H1 (cell line): Measurements from ENCODE around the gene GAR1. TPM values are rescaled to one million over a fixed set of nuclear protein-coding genes. Genes with fewer than 3 reads are reported as not detected.

Experiments
- CTCF ChIA-PET: fragments of 300-600 bp; sonication (Branson Sonifier 250); formaldehyde crosslinking; loops from one replicate; lab custom pipeline; 2021; ENCODE audit not compliant: partially characterized antibody; lab: Charles Lee
- POLR2A ChIA-PET: fragments of 300-600 bp; sonication (Branson Sonifier 250); formaldehyde crosslinking; loops from one replicate; lab custom pipeline; 2021; ENCODE audit warnings: inconsistent platforms; ENCODE audit not compliant: partially characterized antibody; lab: Charles Lee
- DNase-seq, 2 experiments: peaks; one replicate each; pipeline versions ENCODE4 v3.0.0 to v3.0.0-alpha.2; 2010 to 2022; ENCODE audit warnings: low spot score in 2 of 2, low read depth in 1 of 2, mixed read lengths in 1 of 2
- FAIRE-seq: peaks from 2 replicates; lab custom pipeline; 2011; peaks lifted over from hg19 to GRCh38; lab: Jason Lieb, UNC
- H2AFZ ChIP-seq: 2 replicates; pipeline ENCODE4 v1.8.1; 2012; ENCODE audit warnings: low read length, inconsistent platforms
- H2AK5ac ChIP-seq: 2 replicates; pipeline ENCODE4 v1.6.1; 2013; ENCODE audit warnings: low read depth, low read length
- H2BK120ac ChIP-seq: replicated peaks from 2 replicates; pipeline ENCODE3; 2013; ENCODE audit warnings: low read depth, low read length, inconsistent platforms
- H2BK12ac ChIP-seq: 2 replicates; pipeline ENCODE4 v1.6.1; 2013; ENCODE audit warnings: low read depth, low read length
- H2BK15ac ChIP-seq: 2 replicates; pipeline ENCODE4 v1.6.1; 2013; ENCODE audit warnings: low read length
- H2BK20ac ChIP-seq: 2 replicates; pipeline ENCODE4 v1.6.1; 2013; ENCODE audit warnings: low read length
- H2BK5ac ChIP-seq: 2 replicates; pipeline ENCODE4 v1.6.1; 2013; ENCODE audit warnings: low read depth, low read length
- H3K14ac ChIP-seq: 2 replicates; pipeline ENCODE4 v1.6.1; 2013; ENCODE audit warnings: inconsistent platforms; ENCODE audit not compliant: insufficient read length
- H3K18ac ChIP-seq: 2 replicates; pipeline ENCODE4 v1.6.1; 2013; ENCODE audit warnings: low read length; ENCODE audit errors: extremely low read depth
- H3K23ac ChIP-seq: 2 replicates; pipeline ENCODE4 v1.6.1; 2013; ENCODE audit warnings: inconsistent platforms; ENCODE audit not compliant: insufficient read length
- H3K23me2 ChIP-seq: 2 replicates; pipeline ENCODE4 v1.6.1; 2013; ENCODE audit warnings: low read depth, low read length
- H3K27ac ChIP-seq: 2 replicates; pipeline ENCODE4 v1.6.1; 2011; ENCODE audit warnings: low read depth, low read length, inconsistent platforms
- H3K27me3 ChIP-seq, 4 experiments: replicated peaks in 1 of 4; 1 replicate in 1 of 4; 2 replicates in 3 of 4; pipeline versions ENCODE4 v1.6.1 to v1.8.1; 2011 to 2013; ENCODE audit warnings: low read length in 3 of 4, mild to moderate bottlenecking in 3 of 4, inconsistent platforms in 2 of 4, mixed read lengths in 2 of 4, moderate library complexity in 1 of 4; ENCODE audit not compliant: control insufficient read depth in 3 of 4, insufficient read depth in 3 of 4; ENCODE audit errors: extremely low read depth in 1 of 4
- H3K36me3 ChIP-seq, 4 experiments: 2 replicates each; pipeline versions ENCODE4 v1.6.1 to v1.8.1; 2011 to 2013; ENCODE audit warnings: mild to moderate bottlenecking in 4 of 4, low read length in 3 of 4, moderate library complexity in 2 of 4, control low read depth in 1 of 4, inconsistent platforms in 1 of 4; ENCODE audit not compliant: insufficient read depth in 4 of 4, control insufficient read depth in 2 of 4
- H3K4ac ChIP-seq: replicated peaks from 2 replicates; pipeline ENCODE3; 2013; ENCODE audit warnings: low read length, low read depth, mixed read lengths, inconsistent platforms; ENCODE audit not compliant: insufficient read length
- H3K4me1 ChIP-seq, 4 experiments: replicated peaks in 1 of 4; 1 replicate in 1 of 4; 2 replicates in 3 of 4; pipeline versions ENCODE4 v1.6.1 to v1.8.1; 2011 to 2013; ENCODE audit warnings: low read length in 3 of 4, inconsistent platforms in 2 of 4, mixed read lengths in 1 of 4; ENCODE audit not compliant: insufficient read depth in 4 of 4, control insufficient read depth in 3 of 4
- H3K4me2 ChIP-seq, 2 experiments: 2 replicates each; pipeline versions ENCODE4 v1.6.1 to v1.8.1; 2011 to 2013; ENCODE audit warnings: low read depth in 2 of 2, low read length in 2 of 2, control low read depth in 1 of 2, inconsistent platforms in 1 of 2, mild to moderate bottlenecking in 1 of 2; ENCODE audit not compliant: insufficient read depth in 1 of 2
- H3K4me3 ChIP-seq, 4 experiments: fragments of 200-600, 300-600 bp in 1 of 4; sonication (generic), shearing (Covaris generic), sonication (Bioruptor Twin) in 1 of 4; 2 replicates each; pipeline versions ENCODE4 v1.5.1 to v1.8.1; 2011 to 2016; ENCODE audit warnings: low read length in 4 of 4, low read depth in 3 of 4, control low read depth in 2 of 4, inconsistent platforms in 2 of 4, mild to moderate bottlenecking in 2 of 4, mixed read lengths in 1 of 4, moderate library complexity in 1 of 4; ENCODE audit not compliant: insufficient read depth in 2 of 4; ENCODE audit errors: extremely low read depth in 1 of 4
- H3K56ac ChIP-seq: replicated peaks from 2 replicates; pipeline ENCODE3; 2013; ENCODE audit warnings: low read depth, mild to moderate bottlenecking, mixed read lengths, low read length, inconsistent platforms; ENCODE audit not compliant: insufficient read length
- H3K79me1 ChIP-seq: 2 replicates; pipeline ENCODE4 v1.6.1; 2013; ENCODE audit warnings: low read depth, low read length, control low read depth
- H3K79me2 ChIP-seq, 2 experiments: 2 replicates each; pipeline versions ENCODE4 v1.6.1 to v1.8.1; 2012 to 2013; ENCODE audit warnings: low read length in 2 of 2, mild to moderate bottlenecking in 2 of 2, inconsistent platforms in 1 of 2; ENCODE audit not compliant: insufficient read depth in 2 of 2, control insufficient read depth in 1 of 2
- H3K9ac ChIP-seq, 4 experiments: replicated peaks in 1 of 4; 1 replicate in 1 of 4; 2 replicates in 3 of 4; pipeline versions ENCODE4 v1.6.1 to v1.8.1; 2011 to 2013; ENCODE audit warnings: low read depth in 3 of 4, low read length in 3 of 4, control low read depth in 2 of 4, mild to moderate bottlenecking in 2 of 4, moderate library complexity in 2 of 4, inconsistent platforms in 1 of 4; ENCODE audit errors: extremely low read depth in 1 of 4
- H3K9me3 ChIP-seq, 2 experiments: 2 replicates each; pipeline versions ENCODE4 v1.6.1 to v1.8.1; 2012 to 2013; ENCODE audit warnings: mild to moderate bottlenecking in 2 of 2, moderate library complexity in 2 of 2, control low read depth in 1 of 2, inconsistent platforms in 1 of 2, low read depth in 1 of 2, low read length in 1 of 2, mixed read lengths in 1 of 2; ENCODE audit not compliant: insufficient read depth in 2 of 2
- H4K20me1 ChIP-seq, 2 experiments: replicated peaks in 1 of 2; 2 replicates each; pipeline versions ENCODE3 to v1.8.1; 2011 to 2013; ENCODE audit warnings: inconsistent platforms in 2 of 2, low read length in 2 of 2, mild to moderate bottlenecking in 1 of 2; ENCODE audit not compliant: insufficient read depth in 2 of 2, control insufficient read depth in 1 of 2
- H4K5ac ChIP-seq: 2 replicates; pipeline ENCODE4 v1.6.1; 2013; ENCODE audit warnings: low read length, low read depth, mixed read lengths, inconsistent platforms; ENCODE audit not compliant: insufficient read length
- H4K8ac ChIP-seq: 2 replicates; pipeline ENCODE4 v1.8.0; 2013; ENCODE audit warnings: mild to moderate bottlenecking, moderate library complexity, low read length, inconsistent platforms; ENCODE audit not compliant: insufficient read depth; ENCODE audit errors: extremely low read depth
- H4K91ac ChIP-seq: replicated peaks from 2 replicates; pipeline ENCODE3; 2013; ENCODE audit warnings: low read length, mixed read lengths, inconsistent platforms; ENCODE audit not compliant: insufficient read length
- BCL11A ChIP-seq, 2 experiments: IDR thresholded peaks; one replicate each; pipeline ENCODE4 v1.6.1; 2011; ENCODE audit warnings: low read depth in 2 of 2, low read length in 2 of 2, mild to moderate bottlenecking in 2 of 2
- CBX5 ChIP-seq: fragments of 300-800, 300-1000 bp; sonication (generic); IDR thresholded peaks from 2 replicates; pipeline ENCODE4 v1.7.1; 2016; ENCODE audit warnings: antibody characterized with exemption, low read length, low read depth
- E2F6 ChIP-seq: IDR thresholded peaks from 2 replicates; pipeline ENCODE4 v1.6.1; 2012; ENCODE audit warnings: inconsistent platforms
- GABPA ChIP-seq: IDR thresholded peaks from 2 replicates; pipeline ENCODE4 v1.6.1; 2011; ENCODE audit warnings: mild to moderate bottlenecking, low read length, moderate library complexity, borderline replicate concordance; ENCODE audit not compliant: insufficient read depth
- JUND ChIP-seq: IDR thresholded peaks from 2 replicates; pipeline ENCODE4 v1.6.1; 2011; ENCODE audit warnings: mild to moderate bottlenecking, improper control_type of control experiment, low read length
- MAFK ChIP-seq: IDR thresholded peaks from 2 replicates; pipeline ENCODE4 v1.6.1; 2012; ENCODE audit warnings: low read depth, mild to moderate bottlenecking, improper control_type of control experiment, low read length
- PHF8 ChIP-seq: fragments of 200-600 bp; sonication (generic); conservative IDR thresholded peaks from 2 replicates; pipeline ENCODE4 v1.7.1; 2012; ENCODE audit warnings: low read depth, mild to moderate bottlenecking, inconsistent platforms, low read length, moderate library complexity
- POLR2AphosphoS5 ChIP-seq: IDR thresholded peaks from 2 replicates; pipeline ENCODE4 v1.6.1; 2011; ENCODE audit warnings: low read depth, low read length
- RXRA ChIP-seq: IDR thresholded peaks from 2 replicates; pipeline ENCODE4 v1.6.1; 2011; ENCODE audit warnings: low read depth, mild to moderate bottlenecking, low read length, moderate library complexity; ENCODE audit not compliant: insufficient read depth
- SIN3A ChIP-seq, 2 experiments: IDR thresholded peaks in 1 of 2; conservative IDR thresholded peaks in 1 of 2; 2 replicates each; pipeline ENCODE4 v1.6.1; 2011 to 2012; ENCODE audit warnings: low read length in 2 of 2, improper control_type of control experiment in 1 of 2, low read depth in 1 of 2, mild to moderate bottlenecking in 1 of 2
- TAF7 ChIP-seq: optimal IDR thresholded peaks from 2 replicates; pipeline ENCODE3; 2011; ENCODE audit warnings: low read depth, mild to moderate bottlenecking, inconsistent platforms, low read length, moderate library complexity, borderline replicate concordance
- TCF12 ChIP-seq: IDR thresholded peaks from 2 replicates; pipeline ENCODE4 v1.6.1; 2011; ENCODE audit warnings: low read depth, mild to moderate bottlenecking, low read length
- TEAD4 ChIP-seq: IDR thresholded peaks from 2 replicates; pipeline ENCODE4 v1.6.1; 2012; ENCODE audit warnings: low read depth, low read length, inconsistent platforms, mixed read lengths
- YY1 ChIP-seq: IDR thresholded peaks from 2 replicates; pipeline ENCODE4 v1.6.1; 2011; ENCODE audit warnings: low read depth, mild to moderate bottlenecking, low read length
- WGBS, 2 experiments: shearing (Covaris generic) in 1 of 2; methylation state at CpG; one replicate each; pipeline versions ENCODE4 v1.1.6 to v1.1.7; 2013 to 2015; ENCODE audit warnings: low lambda C conversion rate in 2 of 2, mixed read lengths in 2 of 2, inconsistent platforms in 1 of 2, low coverage in 1 of 2, missing lambda C conversion rate in 1 of 2; ENCODE audit not compliant: insufficient replicate concordance in 2 of 2, insufficient coverage in 1 of 2, insufficient read length in 1 of 2; ENCODE audit errors: extremely low coverage in 1 of 2, missing lambda C conversion rate in 1 of 2; 5-methylcytosine and 5-hydroxymethylcytosine counted together
- polyA plus RNA-seq, 7 experiments: library from polyadenylated mRNA; depleted of rRNA in 3 of 7; stranded (reverse) in 5 of 7; unstranded in 2 of 7; fragments of >200 nt in 5 of 7; fragments of 200-250 nt in 2 of 7; gene quantifications; 1 replicate in 5 of 7; 2 replicates in 1 of 7; 4 replicates in 1 of 7; pipeline versions ENCODE4 v1.2.1 to v1.2.3, GENCODE V29; 2011 to 2013; ENCODE audit warnings: missing spikeins in 2 of 7, mixed read lengths in 2 of 7
- total RNA-seq: library from RNA; stranded (reverse); fragmentation: NEBNext Ultra II Directional; extraction: Animal tissue kit (Norgen Biotek cat#: 25700); gene quantifications from 2 replicates; pipeline ENCODE4 v1.2.1, GENCODE V29; 2021

Gene GAR1
- total and polyA plus RNA-seq, 2 of the 8 experiments (the other 6 are each of a cell fraction or from before 2014, with no cell fraction given), result 14.5 to 37.5 TPM

GRCh38 chr4:109820563-109820962 lies 5.0 kb downstream of the GAR1 start:
- FAIRE-seq, result no peak
- POLR2A ChIA-PET, result interaction anchor here (0.7 kb wide), 1 partner anchor 264 kb away, joined by 3 read pairs; no protein-coding TSS in a partner anchor
- no peak for TF ChIP-seq YY1
- no peak for TF ChIP-seq RXRA
- TF ChIP-seq POLR2AphosphoS5, result no peak
- no peak for TF ChIP-seq BCL11A (IDR thresholded peaks at IDR 0.05; ENCODE audit: low read depth in 2 of 2, low read length in 2 of 2)
- TF ChIP-seq E2F6, result no peak
- no peak for TF ChIP-seq TEAD4
- no peak for TF ChIP-seq MAFK
- TF ChIP-seq GABPA, result no peak
- no peak for TF ChIP-seq TCF12
- no peak for TF ChIP-seq CBX5
- no peak for TF ChIP-seq JUND
- TF ChIP-seq SIN3A (conservative IDR thresholded peaks at IDR 0.05 in 1 of 2, IDR thresholded peaks at IDR 0.05 in 1 of 2; ENCODE audit: low read depth in 1 of 2, low read length in 2 of 2), result no peak
- no peak for TF ChIP-seq TAF7
- TF ChIP-seq PHF8, result no peak

More at GRCh38 chr4:109820563-109820962, 5.0 kb downstream of the GAR1 start:
- Histone ChIP-seq H2BK120ac (no peak overlapping the region), H2BK12ac (no peak overlapping the region), H3K4me2 (no peak overlapping the region), H3K9ac (no peak overlapping the region), H3K27ac (no peak overlapping the region), H4K91ac (no peak overlapping the region), H3K27me3 (no peaks in the 10 kb centered on the region), H3K23me2 (peaks cover 5% of the 10 kb centered on the region), H3K36me3 (peaks cover 10 to 82% (median 45%) of the 10 kb centered on the region in 4 experiments), H2AK5ac (no peak overlapping the region), H4K5ac (no peak overlapping the region), H4K8ac (no peak overlapping the region), H3K4me1 (no peaks in the 10 kb centered on the region; a peak in 1 of 7 replicates), H2BK5ac (no peak overlapping the region), H2BK15ac (no peak overlapping the region), H3K18ac (no peak overlapping the region), H3K9me3 (no peaks in the 10 kb centered on the region), H2BK20ac (no peak overlapping the region), H3K14ac (no peak overlapping the region), H2AFZ (no peak overlapping the region), H3K79me1 (peaks cover 3% of the 10 kb centered on the region), H3K56ac (no peak overlapping the region), H4K20me1 (peaks cover 0 to 2% of the 10 kb centered on the region in 2 experiments), H3K4ac (no peak overlapping the region), H3K79me2 (peaks cover 14 to 56% of the 10 kb centered on the region in 2 experiments), H3K23ac (no peak overlapping the region), H3K4me3 (no peak overlapping the region)
- WGBS, 2 experiments, result 94% methylated on average over 2 of the region's 2 CpGs; no CpG with 5 or more reads in 1 of the 2 experiments
- CTCF ChIA-PET, result interaction anchor here (0.7 to 1.4 kb wide), 2 partner anchors 25 to 158 kb away, joined by 3 to 4 read pairs; no protein-coding TSS in a partner anchor
- DNase-seq, result no peak
